ENCODE results near the gene NF2. TPM values are rescaled to one million over a fixed set of nuclear protein-coding genes. Genes with fewer than 3 reads are reported as not detected.

The NF2 gene
- total RNA-seq, 1 experiment from 2014 or later: 50.9 TPM

GRCh38 chr22:29642694-29643093 is 39.3 kb downstream of the NF2 start:
- H3K4me3 Mint-ChIP-seq: no peak overlapping the region

More at GRCh38 chr22:29642694-29643093, 39.3 kb downstream of the NF2 start:
- Histone ChIP-seq H3K14ac (ENCODE audit: insufficient read depth, low read length) (no peak overlapping the region), H2AFZ (ENCODE audit: low read length) (no peak overlapping the region), H3K18ac (ENCODE audit: insufficient read length, low read depth, low read length) (no peak overlapping the region), H2BK20ac (ENCODE audit: low read depth, low read length, poor library complexity, severe bottlenecking) (no peak overlapping the region), H3K9ac (ENCODE audit: extremely low read depth, insufficient read length, low read length) (no peak overlapping the region), H3K79me2 (ENCODE audit: insufficient read depth, low read length) (no peaks in the 10 kb centered on the region), H3K27ac (ENCODE audit: insufficient read length, low read depth, low read length) (no peak overlapping the region), H3K23me2 (ENCODE audit: insufficient read length, low read depth, low read length, poor library complexity, severe bottlenecking) (no peaks in the 10 kb centered on the region), H4K8ac (replicated peaks; ENCODE audit: insufficient read length, low read depth, low read length) (no peak overlapping the region), H3K56ac (ENCODE audit: insufficient read length, low read depth, low read length) (no peak overlapping the region), H3K9me3 (ENCODE audit: control insufficient read depth, low read depth, low read length) (peaks cover 6% of the 10 kb centered on the region), H4K20me1 (ENCODE audit: control insufficient read depth, insufficient read depth, insufficient read length) (no peaks in the 10 kb centered on the region), H2BK5ac (ENCODE audit: insufficient read length, low read length) (no peak overlapping the region), H3K79me1 (ENCODE audit: insufficient read depth, low read depth, low read length, poor library complexity, severe bottlenecking) (no peaks in the 10 kb centered on the region), H2AK5ac (ENCODE audit: insufficient read length, low read length) (no peak overlapping the region), H3K4ac (ENCODE audit: low read depth, low read length) (no peak overlapping the region), H3K4me2 (ENCODE audit: insufficient read depth, insufficient read length, low read length) (no peak overlapping the region), H3K23ac (ENCODE audit: insufficient read length, low read depth, low read length) (no peak overlapping the region), H4K91ac (ENCODE audit: insufficient read length, low read depth, low read length) (no peak overlapping the region), H3T11ph (ENCODE audit: low read length) (no peak overlapping the region), H2BK15ac (ENCODE audit: low read depth, low read length) (no peak overlapping the region), H4K5ac (ENCODE audit: insufficient read length, low read depth, low read length) (no peak overlapping the region), H3K4me1 (ENCODE audit: insufficient read depth, low read length) (no peaks in the 10 kb centered on the region), H2BK120ac (ENCODE audit: low read depth, low read length, poor library complexity, severe bottlenecking) (no peak overlapping the region), H3K27me3 (ENCODE audit: insufficient read depth, low read length) (no peaks in the 10 kb centered on the region), H2BK12ac (ENCODE audit: insufficient read length, low read depth, low read length) (no peak overlapping the region)
- no CpG with 5 or more reads among the region's 4 CpGs for WGBS (ENCODE audit: extremely low coverage, insufficient read length, low lambda C conversion rate)
- DNase-seq: no peak
- no peak overlapping the region for H3K27ac Mint-ChIP-seq
- H3K4me1 Mint-ChIP-seq: peaks cover 0 to 9% of the 10 kb centered on the region in 2 experiments; a peak in 1 of 4 replicates
- no peak for TF ChIP-seq CTCF (conservative IDR thresholded peaks at IDR 0.05)
- H3K36me3 Mint-ChIP-seq (ENCODE audit: insufficient read depth in 1 of 3, low read depth in 3 of 3): peaks cover 28 to 52% (median 41%) of the 10 kb centered on the region in 3 experiments
- no peaks in the 10 kb centered on the region for H3K27me3 Mint-ChIP-seq (ENCODE audit: low read depth)
- peaks cover 5 to 16% of the 10 kb centered on the region in 2 experiments; a peak in 4 of 5 replicates for H3K9me3 Mint-ChIP-seq

Measured in H9 (cell line).